Measurements from ENCODE around the gene LATS2.

GRCh38 chr13:20991741-20992520, 69.5 kb downstream of the LATS2 start:
- TF ChIP-seq, protein P1, sequence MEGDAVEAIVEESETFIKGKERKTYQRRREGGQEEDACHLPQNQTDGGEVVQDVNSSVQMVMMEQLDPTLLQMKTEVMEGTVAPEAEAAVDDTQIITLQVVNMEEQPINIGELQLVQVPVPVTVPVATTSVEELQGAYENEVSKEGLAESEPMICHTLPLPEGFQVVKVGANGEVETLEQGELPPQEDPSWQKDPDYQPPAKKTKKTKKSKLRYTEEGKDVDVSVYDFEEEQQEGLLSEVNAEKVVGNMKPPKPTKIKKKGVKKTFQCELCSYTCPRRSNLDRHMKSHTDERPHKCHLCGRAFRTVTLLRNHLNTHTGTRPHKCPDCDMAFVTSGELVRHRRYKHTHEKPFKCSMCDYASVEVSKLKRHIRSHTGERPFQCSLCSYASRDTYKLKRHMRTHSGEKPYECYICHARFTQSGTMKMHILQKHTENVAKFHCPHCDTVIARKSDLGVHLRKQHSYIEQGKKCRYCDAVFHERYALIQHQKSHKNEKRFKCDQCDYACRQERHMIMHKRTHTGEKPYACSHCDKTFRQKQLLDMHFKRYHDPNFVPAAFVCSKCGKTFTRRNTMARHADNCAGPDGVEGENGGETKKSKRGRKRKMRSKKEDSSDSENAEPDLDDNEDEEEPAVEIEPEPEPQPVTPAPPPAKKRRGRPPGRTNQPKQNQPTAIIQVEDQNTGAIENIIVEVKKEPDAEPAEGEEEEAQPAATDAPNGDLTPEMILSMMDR (IDR thresholded peaks at IDR 0.05) = no peak
- TF ChIP-seq POLR2A (IDR thresholded peaks at IDR 0.05) = no peak

Data from uterus (tissue), 2 donors.